LNCaP clone FGC (cell line): ENCODE measurements around the gene CELF1.

Source experiments
- DNase-seq: peaks from one replicate; pipeline ENCODE4 v3.0.0-alpha.2; 2011; ENCODE audit warnings: low read depth
- H3K4me3 ChIP-seq: 2 replicates; pipeline ENCODE4 v1.5.1; 2011; ENCODE audit warnings: mild to moderate bottlenecking, low read depth, low read length, control low read depth
- CTCF ChIP-seq: IDR thresholded peaks from 2 replicates; pipeline ENCODE4 v1.5.1; 2012; ENCODE audit warnings: mild to moderate bottlenecking; ENCODE audit not compliant: control insufficient read depth, insufficient read depth; ENCODE audit errors: extremely low read depth

Gene CELF1

GRCh38 chr11:47443817-47444216, 109.1 kb downstream of the CELF1 start:
- no peak overlapping the region for H3K4me3 ChIP-seq
- no peak for DNase-seq
- TF ChIP-seq CTCF: no peak

- no peak overlapping the region for H3K4me3 ChIP-seq
- TF ChIP-seq CTCF: no peak
- DNase-seq: no peak
These were observed 109.8 kb downstream of the CELF1 start for GRCh38 chr11:47443028-47443700.

GRCh38 chr11:47442514-47442913, 110.4 kb downstream of the CELF1 start:
- no peak overlapping the region for H3K4me3 ChIP-seq
- TF ChIP-seq CTCF: no peak
- no peak for DNase-seq

- DNase-seq: no peak
- TF ChIP-seq CTCF: no peak
- H3K4me3 ChIP-seq: no peak overlapping the region
These were observed 111.5 kb downstream of the CELF1 start for GRCh38 chr11:47441421-47441820.

GRCh38 chr11:47440054-47440476, 112.9 kb downstream of the CELF1 start:
- H3K4me3 ChIP-seq: no peak overlapping the region
- no peak for DNase-seq
- no peak for TF ChIP-seq CTCF

GRCh38 chr11:47438721-47439120, 114.2 kb downstream of the CELF1 start:
- DNase-seq: no peak
- no peak overlapping the region for H3K4me3 ChIP-seq
- TF ChIP-seq CTCF: no peak

- H3K4me3 ChIP-seq: no peak overlapping the region
- TF ChIP-seq CTCF: no peak
- no peak for DNase-seq
These were observed 115.0 kb downstream of the CELF1 start for GRCh38 chr11:47437746-47438418.
